Testis (tissue), 3 donors: ENCODE measurements around the gene SET. TPM values are rescaled to one million over a fixed set of nuclear protein-coding genes. Genes with fewer than 3 reads are reported as not detected.

Experiments used
- DNase-seq: peaks from one replicate; pipeline ENCODE4 v3.0.0-alpha.2; 2019
- H3K27ac ChIP-seq, 2 donors: fragments of 200-600 bp; sonication (generic); one replicate each; pipeline ENCODE4 v1.5.1; 2019
- H3K27me3 ChIP-seq: fragments of 200-600 bp; sonication (generic); one replicate; pipeline ENCODE4 v1.5.1; 2019
- H3K36me3 ChIP-seq: fragments of 200-600 bp; sonication (generic); one replicate; pipeline ENCODE4 v1.5.1; 2017; ENCODE audit warnings: low read depth; ENCODE audit errors: missing control alignments
- H3K4me1 ChIP-seq: fragments of 200-600 bp; sonication (generic); one replicate; pipeline ENCODE4 v1.5.1; 2019
- H3K4me3 ChIP-seq, 2 donors: fragments of 200-600 bp; sonication (generic); one replicate each; pipeline ENCODE4 v1.5.1; 2017 to 2019
- H3K9me3 ChIP-seq: fragments of 200-600 bp; sonication (generic); one replicate; pipeline ENCODE4 v1.5.1; 2017
- CTCF ChIP-seq, 3 experiments: fragments of 450-650 bp in 2 of 3; fragments of 200-600 bp in 1 of 3; sonication (generic) in 1 of 3; IDR thresholded peaks; one replicate each; pipeline ENCODE4 v1.5.1; 2016 to 2019; ENCODE audit warnings: antibody characterized with exemption in 3 of 3, mild to moderate bottlenecking in 2 of 3, moderate library complexity in 1 of 3
- POLR2A ChIP-seq: fragments of 450-650 bp; IDR thresholded peaks from one replicate; pipeline ENCODE4 v1.6.1; 2017; ENCODE audit warnings: antibody characterized with exemption, mild to moderate bottlenecking, moderate library complexity
- WGBS, 2 donors: methylation state at CpG; one replicate each; pipeline ENCODE4 v1.1.5; 2018; 5-methylcytosine and 5-hydroxymethylcytosine counted together
- intact Hi-C: fragments of 100-400 bp; cut with DNase I; formaldehyde crosslinking; loops from one replicate; pipeline ENCODE4 v1.15.1; 2023; ENCODE audit warnings: low total_unique reads
- polyA plus RNA-seq: library from polyadenylated mRNA; stranded (reverse); fragments of 350-450 nt; fragmentation: Illumina TruSeq; extraction: RNeasy Lipid Tissue Mini Kit (QIAGEN cat#74804); gene quantifications from one replicate; pipeline ENCODE4 v1.2.3, GENCODE V29; 2014; ENCODE audit warnings: low read depth, low replicate concordance; ENCODE audit not compliant: insufficient read depth
- total RNA-seq, 2 donors: library from RNA; depleted of rRNA; stranded (reverse); fragments of >200 nt; gene quantifications; one replicate each; pipeline ENCODE4 v1.2.3, GENCODE V29; 2016

SET gene
- total and polyA plus RNA-seq, 3 donors from 2014 or later = 113 to 159 (median 142) TPM

- Histone ChIP-seq H3K9me3 (no peaks in the 10 kb centered on the region), H3K4me1 (no peaks in the 10 kb centered on the region), H3K4me3 (no peak overlapping the region), H3K36me3 (no peaks in the 10 kb centered on the region), H3K27ac (no peak overlapping the region), H3K27me3 (no peaks in the 10 kb centered on the region)
- intact Hi-C loops = no loop called here
- DNase-seq = no peak
- WGBS, 2 donors = 89 to 93% methylated on average over 21 to 24 of the region's 24 CpGs
- TF ChIP-seq POLR2A (no peak), CTCF (IDR thresholded peaks at IDR 0.05) (no peak)
Measured at GRCh38 chr9:128714586-128715435, 25.8 kb downstream of the SET start.

GRCh38 chr9:128715436-128715750, 26.4 kb downstream of the SET start:
- Histone ChIP-seq H3K4me3 (no peak overlapping the region), H3K9me3 (no peaks in the 10 kb centered on the region), H3K27me3 (no peaks in the 10 kb centered on the region), H3K27ac (no peak overlapping the region), H3K36me3 (no peaks in the 10 kb centered on the region), H3K4me1 (no peaks in the 10 kb centered on the region)
- TF ChIP-seq POLR2A (no peak), CTCF (IDR thresholded peaks at IDR 0.05) (no peak)
- DNase-seq = no peak
- intact Hi-C loops = no loop called here
- WGBS, 2 donors = 88 to 90% methylated on average over 6 of the region's 6 CpGs

- WGBS, 2 donors = 93 to 94% methylated on average over 7 of the region's 7 CpGs
Measured at GRCh38 chr9:128716581-128717254, 27.7 kb downstream of the SET start.

GRCh38 chr9:128718047-128718446, 29.0 kb downstream of the SET start:
- DNase-seq = no peak
- Histone ChIP-seq H3K4me1 (no peaks in the 10 kb centered on the region), H3K4me3 (no peak overlapping the region), H3K27ac (no peak overlapping the region), H3K36me3 (no peaks in the 10 kb centered on the region), H3K27me3 (no peaks in the 10 kb centered on the region), H3K9me3 (no peaks in the 10 kb centered on the region)
- TF ChIP-seq CTCF (IDR thresholded peaks at IDR 0.05) = no peak
- no peak for TF ChIP-seq POLR2A
- intact Hi-C loops = no loop called here
- 86 to 96% methylated on average over 7 to 8 of the region's 8 CpGs for WGBS, 2 donors

More at GRCh38 chr9:128716581-128717254, 27.7 kb downstream of the SET start:
- H3K36me3 ChIP-seq = no peaks in the 10 kb centered on the region
- intact Hi-C loops = no loop called here
- H3K9me3 ChIP-seq = no peaks in the 10 kb centered on the region
- H3K4me3 ChIP-seq = no peak overlapping the region
- H3K27ac ChIP-seq = no peak overlapping the region
- H3K27me3 ChIP-seq = no peaks in the 10 kb centered on the region
- no peaks in the 10 kb centered on the region for H3K4me1 ChIP-seq
- TF ChIP-seq POLR2A (no peak), CTCF (IDR thresholded peaks at IDR 0.05) (no peak)
- DNase-seq = no peak
